HG02840 (cell line): ENCODE measurements around the gene FGR.

Source experiments
- ATAC-seq: cut with Tn5 transposase; IDR thresholded peaks from one replicate; pipeline ENCODE4 v1.9.1; 2021; ENCODE audit warnings: mild to moderate bottlenecking, moderate library complexity, moderate number of reproducible peaks; ENCODE audit not compliant: unreplicated experiment, low FRiP score

Gene FGR

GRCh38 chr1:27603309-27603680 lies 31.7 kb downstream of the FGR start:
- ATAC-seq, result no peak

- ATAC-seq, result no peak
These were observed 32.3 kb downstream of the FGR start for GRCh38 chr1:27602462-27603308.

GRCh38 chr1:27601771-27602461 lies 33.1 kb downstream of the FGR start:
- ATAC-seq, result no peak

GRCh38 chr1:27601321-27601770 lies 33.6 kb downstream of the FGR start:
- no peak for ATAC-seq

GRCh38 chr1:27600498-27601175 lies 34.3 kb downstream of the FGR start:
- ATAC-seq, result no peak

GRCh38 chr1:27599605-27600497 lies 35.1 kb downstream of the FGR start:
- no peak for ATAC-seq

- no peak for ATAC-seq
These were observed 36.0 kb downstream of the FGR start for GRCh38 chr1:27598902-27599528.

- no peak for ATAC-seq
These were observed 36.7 kb downstream of the FGR start for GRCh38 chr1:27598295-27598687.

GRCh38 chr1:27597516-27598294 lies 37.3 kb downstream of the FGR start:
- no peak for ATAC-seq

GRCh38 chr1:27596986-27597385 lies 38.0 kb downstream of the FGR start:
- no peak for ATAC-seq

GRCh38 chr1:27596261-27596660 lies 38.7 kb downstream of the FGR start:
- no peak for ATAC-seq

GRCh38 chr1:27595597-27595996 lies 39.4 kb downstream of the FGR start:
- ATAC-seq, result no peak

GRCh38 chr1:27594564-27595510 lies 40.1 kb downstream of the FGR start:
- no peak for ATAC-seq

GRCh38 chr1:27593678-27594563 lies 41.1 kb downstream of the FGR start:
- no peak for ATAC-seq

- ATAC-seq, result no peak
These were observed 41.9 kb downstream of the FGR start for GRCh38 chr1:27592931-27593677.

GRCh38 chr1:27592232-27592930 lies 42.6 kb downstream of the FGR start:
- ATAC-seq, result no peak
